ENCODE measurements around the gene EMC10. TPM values are rescaled to one million over a fixed set of nuclear protein-coding genes. Genes with fewer than 3 reads are reported as not detected.

The EMC10 gene
- total and polyA plus RNA-seq, 8 donors = 72.3 to 157 (median 90.8) TPM

DNA sequence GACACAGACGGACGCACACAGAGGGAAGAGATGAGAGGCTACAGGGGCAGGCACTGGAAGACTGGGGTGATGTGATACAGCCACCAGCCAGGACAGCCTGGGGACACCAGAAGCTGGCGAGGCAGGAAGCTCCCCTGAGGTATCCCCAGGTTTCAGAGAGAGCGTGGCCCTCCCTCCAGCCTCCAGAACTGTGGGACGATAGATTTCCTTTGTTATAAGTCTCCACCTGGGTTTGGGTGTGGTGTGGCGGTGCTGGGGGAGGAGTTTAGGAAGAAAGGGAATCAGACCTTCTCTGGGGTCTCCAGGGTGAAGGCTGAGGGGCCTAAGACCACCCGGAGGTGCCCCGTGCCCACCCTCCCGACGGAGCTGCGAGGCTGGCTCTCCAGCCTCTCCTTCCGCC, 40.1 kb downstream of the EMC10 start:
- no peak for TF ChIP-seq CTCF (IDR thresholded peaks at IDR 0.05)
- intact Hi-C loops (cut with DNase I) = no loop called here

DNA sequence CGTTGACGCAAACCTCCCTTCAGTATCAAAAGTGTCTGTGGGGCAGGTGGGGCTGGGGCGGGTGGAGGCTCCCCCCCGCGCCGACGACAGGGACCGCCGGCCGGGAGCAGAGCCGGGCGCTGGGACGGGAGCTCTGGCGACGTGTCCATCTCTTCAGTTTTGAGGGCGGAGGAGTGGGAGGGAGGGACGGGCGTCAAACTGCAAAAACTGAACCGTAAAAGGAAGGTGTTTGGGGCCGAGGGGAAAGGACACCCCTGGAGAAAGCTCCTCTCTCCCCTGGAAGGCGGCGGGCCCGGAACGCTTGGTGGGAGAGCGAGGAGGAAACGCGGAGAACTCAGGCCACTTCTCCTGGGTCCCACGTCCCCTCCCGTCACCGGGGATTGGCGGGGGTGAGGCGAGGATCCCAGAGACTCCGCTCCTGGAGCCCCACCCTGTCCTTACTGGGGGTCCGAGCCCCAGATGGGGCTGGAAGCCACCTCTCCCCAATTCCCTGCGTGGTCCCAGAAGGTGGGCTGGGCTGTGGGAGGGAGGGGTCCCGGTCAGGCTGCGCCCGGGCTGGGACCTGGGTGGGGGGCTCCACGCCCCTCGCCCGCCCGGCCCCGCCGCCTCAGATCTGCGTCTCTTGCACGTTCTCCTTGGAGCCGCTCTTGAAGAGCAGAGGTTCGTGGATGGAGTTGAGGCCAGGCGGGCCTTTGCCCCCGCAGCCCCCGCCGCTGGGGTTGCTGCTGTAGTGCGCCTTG, 40.8 kb downstream of the EMC10 start:
- Histone ChIP-seq H3K27me3 (peaks cover 0 to 54% of the 10 kb centered on the region in 2 donors), H3K27ac (no peak overlapping the region), H3K4me1 (no peaks in the 10 kb centered on the region), H3K9me3 (no peaks in the 10 kb centered on the region), H3K36me3 (no peaks in the 10 kb centered on the region), H3K4me3 (no peak overlapping the region)
- peak in 1 of 4 donors; percentile 67 for DNase-seq
- no peak for ATAC-seq
- no peak for TF ChIP-seq CTCF (IDR thresholded peaks at IDR 0.05)
- intact Hi-C loops (cut with DNase I) = no loop called here

More for the DNA sequence above, 40.1 kb downstream of the EMC10 start:
- peak in 2 of 4 donors; percentile 16 to 39 for DNase-seq
- H3K4me1 ChIP-seq = no peaks in the 10 kb centered on the region
- no peak for ATAC-seq
- H3K27me3 ChIP-seq = peaks cover 0 to 54% of the 10 kb centered on the region in 2 donors
- no peaks in the 10 kb centered on the region for H3K36me3 ChIP-seq
- no peaks in the 10 kb centered on the region for H3K9me3 ChIP-seq
- no peak overlapping the region for H3K4me3 ChIP-seq
- H3K27ac ChIP-seq = no peak overlapping the region

GRCh38 chr19:50517704-50518075, 41.4 kb downstream of the EMC10 start:
- peaks cover 0 to 54% of the 10 kb centered on the region in 2 donors for H3K27me3 ChIP-seq
- H3K27ac ChIP-seq = no peak overlapping the region
- no peak for DNase-seq
- intact Hi-C loops (cut with DNase I) = no loop called here
- no peaks in the 10 kb centered on the region for H3K9me3 ChIP-seq
- no peaks in the 10 kb centered on the region for H3K36me3 ChIP-seq
- ATAC-seq = no peak
- H3K4me3 ChIP-seq = no peak overlapping the region
- H3K4me1 ChIP-seq = no peaks in the 10 kb centered on the region
- TF ChIP-seq CTCF (IDR thresholded peaks at IDR 0.05) = no peak

GRCh38 chr19:50518091-50519005, 42.0 kb downstream of the EMC10 start:
- intact Hi-C loops (cut with DNase I) = no loop called here
- DNase-seq (peak in 1 of 4 donors; percentile 75), ATAC-seq (no peak)
- H3K4me3 ChIP-seq = no peak overlapping the region
- no peaks in the 10 kb centered on the region for H3K4me1 ChIP-seq
- peaks cover 0 to 54% of the 10 kb centered on the region in 2 donors for H3K27me3 ChIP-seq
- no peaks in the 10 kb centered on the region for H3K9me3 ChIP-seq
- no peak overlapping the region for H3K27ac ChIP-seq
- no peak for TF ChIP-seq CTCF (IDR thresholded peaks at IDR 0.05)
- no peaks in the 10 kb centered on the region for H3K36me3 ChIP-seq

- no peaks in the 10 kb centered on the region for H3K36me3 ChIP-seq
- no peak for TF ChIP-seq CTCF (IDR thresholded peaks at IDR 0.05)
- no peak overlapping the region for H3K4me3 ChIP-seq
- H3K27ac ChIP-seq = no peak overlapping the region
- ATAC-seq (no peak), DNase-seq (peak in 2 of 4 donors; percentile 26 to 68)
- no peaks in the 10 kb centered on the region for H3K4me1 ChIP-seq
- H3K9me3 ChIP-seq = no peaks in the 10 kb centered on the region
- intact Hi-C loops (cut with DNase I) = no loop called here
- peaks cover 0 to 47% of the 10 kb centered on the region in 2 donors for H3K27me3 ChIP-seq
These were observed 42.8 kb downstream of the EMC10 start for GRCh38 chr19:50519006-50519575.
